ENCODE data around the gene SPTBN1. TPM values are rescaled to one million over a fixed set of nuclear protein-coding genes. Genes with fewer than 3 reads are reported as not detected.

The SPTBN1 gene
- total RNA-seq, 2 experiments from 2014 or later: 171 to 184 TPM

- DNase-seq: no peak
- H3K4me1 Mint-ChIP-seq: no peaks in the 10 kb centered on the region
- no peaks in the 10 kb centered on the region for H3K36me3 Mint-ChIP-seq (ENCODE audit: low read depth)
- no peak overlapping the region for H3K4me3 Mint-ChIP-seq
- no peaks in the 10 kb centered on the region for H3K9me3 Mint-ChIP-seq
- H3K27ac Mint-ChIP-seq: no peak overlapping the region
- H3K27me3 Mint-ChIP-seq: peaks cover 40% of the 10 kb centered on the region
- ChIA-PET POLR2A (no interaction called here), CTCF (no interaction called here)
These were observed 8.2 kb downstream of the SPTBN1 start for GRCh38 chr2:54464341-54464740.

- H3K4me3 Mint-ChIP-seq: no peak overlapping the region
- ChIA-PET CTCF (no interaction called here), POLR2A (no interaction called here)
- H3K27ac Mint-ChIP-seq: no peak overlapping the region
- H3K36me3 Mint-ChIP-seq (ENCODE audit: low read depth): no peaks in the 10 kb centered on the region
- no peak for DNase-seq
- H3K27me3 Mint-ChIP-seq: peaks cover 33% of the 10 kb centered on the region
- H3K4me1 Mint-ChIP-seq: no peaks in the 10 kb centered on the region
- H3K9me3 Mint-ChIP-seq: no peaks in the 10 kb centered on the region
These were observed 9.0 kb downstream of the SPTBN1 start for GRCh38 chr2:54465143-54465542.

- DNase-seq: no peak
- Mint-ChIP-seq H3K4me3 (no peak overlapping the region), H3K36me3 (ENCODE audit: low read depth) (no peaks in the 10 kb centered on the region), H3K4me1 (no peaks in the 10 kb centered on the region), H3K27ac (no peak overlapping the region), H3K9me3 (no peaks in the 10 kb centered on the region), H3K27me3 (peaks cover 23% of the 10 kb centered on the region)
- ChIA-PET POLR2A (no interaction called here), CTCF (interaction anchor here (1.0 kb wide), 1 partner anchor 527 kb away, joined by 3 read pairs; no protein-coding TSS in a partner anchor)
These were observed 10.7 kb downstream of the SPTBN1 start for GRCh38 chr2:54466870-54467269.

GRCh38 chr2:54468673-54469072 lies 12.5 kb downstream of the SPTBN1 start:
- H3K27ac Mint-ChIP-seq: no peak overlapping the region
- ChIA-PET POLR2A (no interaction called here), CTCF (no interaction called here)

GRCh38 chr2:54469484-54470053 lies 13.4 kb downstream of the SPTBN1 start:
- Mint-ChIP-seq H3K27me3 (peaks cover 10% of the 10 kb centered on the region), H3K9me3 (no peaks in the 10 kb centered on the region), H3K36me3 (ENCODE audit: low read depth) (no peaks in the 10 kb centered on the region), H3K4me1 (no peaks in the 10 kb centered on the region), H3K4me3 (no peak overlapping the region), H3K27ac (no peak overlapping the region)
- ChIA-PET CTCF (no interaction called here), POLR2A (no interaction called here)
- no peak for DNase-seq

More at GRCh38 chr2:54468673-54469072, 12.5 kb downstream of the SPTBN1 start:
- Mint-ChIP-seq H3K36me3 (ENCODE audit: low read depth) (no peaks in the 10 kb centered on the region), H3K9me3 (no peaks in the 10 kb centered on the region), H3K4me3 (no peak overlapping the region), H3K27me3 (peaks cover 14% of the 10 kb centered on the region), H3K4me1 (no peaks in the 10 kb centered on the region)
- no peak for DNase-seq

GRCh38 chr2:54470266-54470938 lies 14.3 kb downstream of the SPTBN1 start:
- Mint-ChIP-seq H3K36me3 (ENCODE audit: low read depth) (no peaks in the 10 kb centered on the region), H3K27me3 (peaks cover 6% of the 10 kb centered on the region)
- POLR2A ChIA-PET: interaction anchor here (0.5 kb wide), 1 partner anchor 262 kb away, joined by 3 read pairs; no protein-coding TSS in a partner anchor

GRCh38 chr2:54471221-54471711 lies 15.1 kb downstream of the SPTBN1 start:
- no peaks in the 10 kb centered on the region for H3K9me3 Mint-ChIP-seq
- H3K27me3 Mint-ChIP-seq: peaks cover 6% of the 10 kb centered on the region
- H3K27ac Mint-ChIP-seq: no peak overlapping the region
- ChIA-PET POLR2A (no interaction called here), CTCF (interaction anchor here (0.6 kb wide), 1 partner anchor 360 kb away, joined by 5 read pairs; no protein-coding TSS in a partner anchor)
- no peaks in the 10 kb centered on the region for H3K36me3 Mint-ChIP-seq (ENCODE audit: low read depth)
- DNase-seq: no peak
- H3K4me3 Mint-ChIP-seq: no peak overlapping the region
- H3K4me1 Mint-ChIP-seq: no peaks in the 10 kb centered on the region

More at GRCh38 chr2:54470266-54470938, 14.3 kb downstream of the SPTBN1 start:
- H3K9me3 Mint-ChIP-seq: no peaks in the 10 kb centered on the region
- H3K4me1 Mint-ChIP-seq: no peaks in the 10 kb centered on the region
- CTCF ChIA-PET: no interaction called here
- no peak overlapping the region for H3K27ac Mint-ChIP-seq
- no peak overlapping the region for H3K4me3 Mint-ChIP-seq
- DNase-seq: no peak

- Mint-ChIP-seq H3K27me3 (peaks cover 2% of the 10 kb centered on the region), H3K9me3 (peaks cover 2% of the 10 kb centered on the region), H3K4me3 (no peak overlapping the region), H3K36me3 (ENCODE audit: low read depth) (no peaks in the 10 kb centered on the region), H3K27ac (no peak overlapping the region), H3K4me1 (peaks cover 4% of the 10 kb centered on the region)
- ChIA-PET POLR2A (no interaction called here), CTCF (no interaction called here)
- DNase-seq: no peak
These were observed 17.7 kb downstream of the SPTBN1 start for GRCh38 chr2:54473851-54474250.

GRCh38 chr2:54475285-54475684 lies 19.2 kb downstream of the SPTBN1 start:
- Mint-ChIP-seq H3K9me3 (peaks cover 2% of the 10 kb centered on the region), H3K27me3 (peaks cover 2% of the 10 kb centered on the region), H3K27ac (no peak overlapping the region), H3K4me1 (peaks cover 4% of the 10 kb centered on the region), H3K4me3 (no peak overlapping the region), H3K36me3 (ENCODE audit: low read depth) (no peaks in the 10 kb centered on the region)
- CTCF ChIA-PET: no interaction called here
- POLR2A ChIA-PET: no interaction called here
- no peak for DNase-seq

- Mint-ChIP-seq H3K4me1 (peaks cover 4% of the 10 kb centered on the region), H3K36me3 (ENCODE audit: low read depth) (no peaks in the 10 kb centered on the region), H3K27me3 (peaks cover 2% of the 10 kb centered on the region), H3K9me3 (peaks cover 2% of the 10 kb centered on the region), H3K27ac (no peak overlapping the region), H3K4me3 (no peak overlapping the region)
- ChIA-PET CTCF (no interaction called here), POLR2A (no interaction called here)
- DNase-seq: no peak
These were observed 19.8 kb downstream of the SPTBN1 start for GRCh38 chr2:54475919-54476318.

- Mint-ChIP-seq H3K9me3 (peaks cover 2% of the 10 kb centered on the region), H3K4me3 (no peak overlapping the region), H3K27ac (no peak overlapping the region), H3K27me3 (peaks cover under 1% of the 10 kb centered on the region), H3K4me1 (peaks cover 4% of the 10 kb centered on the region), H3K36me3 (ENCODE audit: low read depth) (no peaks in the 10 kb centered on the region)
- no peak for DNase-seq
- ChIA-PET CTCF (no interaction called here), POLR2A (no interaction called here)
These were observed 20.7 kb downstream of the SPTBN1 start for GRCh38 chr2:54476852-54477251.

- no peak overlapping the region for H3K4me3 Mint-ChIP-seq
- no peaks in the 10 kb centered on the region for H3K36me3 Mint-ChIP-seq (ENCODE audit: low read depth)
- H3K4me1 Mint-ChIP-seq: peaks cover 4% of the 10 kb centered on the region
- peaks cover 2% of the 10 kb centered on the region for H3K27me3 Mint-ChIP-seq
- ChIA-PET POLR2A (no interaction called here), CTCF (interaction anchor here (0.6 kb wide), 1 partner anchor 373 kb away, joined by 8 read pairs; no protein-coding TSS in a partner anchor)
- no peak for DNase-seq
- no peak overlapping the region for H3K27ac Mint-ChIP-seq
- peaks cover 2% of the 10 kb centered on the region for H3K9me3 Mint-ChIP-seq
These were observed 21.8 kb downstream of the SPTBN1 start for GRCh38 chr2:54477896-54478295.

GRCh38 chr2:54478899-54479298 lies 22.8 kb downstream of the SPTBN1 start:
- Mint-ChIP-seq H3K36me3 (ENCODE audit: low read depth) (no peaks in the 10 kb centered on the region), H3K27ac (no peak overlapping the region), H3K27me3 (peaks cover 2% of the 10 kb centered on the region), H3K9me3 (peaks cover 2% of the 10 kb centered on the region), H3K4me3 (no peak overlapping the region), H3K4me1 (peaks cover 4% of the 10 kb centered on the region)
- ChIA-PET CTCF (interaction anchor here (0.6 kb wide), 1 partner anchor 132 kb away, joined by 4 read pairs; no protein-coding TSS in a partner anchor), POLR2A (no interaction called here)
- DNase-seq: no peak
